HK-2 (cell line): ENCODE data around the gene ILK.

Experiments used
- DNase-seq: peaks from one replicate; pipeline ENCODE4 v3.0.0-alpha.2; 2018; ENCODE audit not compliant: unreplicated experiment

Gene ILK

GRCh38 chr11:6656936-6657335, 53.4 kb downstream of the ILK start:
- DNase-seq: no peak

- no peak for DNase-seq
Measured at GRCh38 chr11:6657346-6657745, 53.8 kb downstream of the ILK start.

- DNase-seq: no peak
Measured at GRCh38 chr11:6658647-6659046, 55.1 kb downstream of the ILK start.
